ENCODE results near the gene LRRC43.

The LRRC43 gene

GRCh38 chr12:122168492-122168891, 14.4 kb upstream of the LRRC43 start:
- TF ChIP-seq GATA2 (IDR thresholded peaks at IDR 0.05; ENCODE audit: low read depth, low read length): no peak
- no peak for TF ChIP-seq GATA3 (IDR thresholded peaks at IDR 0.05; ENCODE audit: low read depth, low read length)

DNA sequence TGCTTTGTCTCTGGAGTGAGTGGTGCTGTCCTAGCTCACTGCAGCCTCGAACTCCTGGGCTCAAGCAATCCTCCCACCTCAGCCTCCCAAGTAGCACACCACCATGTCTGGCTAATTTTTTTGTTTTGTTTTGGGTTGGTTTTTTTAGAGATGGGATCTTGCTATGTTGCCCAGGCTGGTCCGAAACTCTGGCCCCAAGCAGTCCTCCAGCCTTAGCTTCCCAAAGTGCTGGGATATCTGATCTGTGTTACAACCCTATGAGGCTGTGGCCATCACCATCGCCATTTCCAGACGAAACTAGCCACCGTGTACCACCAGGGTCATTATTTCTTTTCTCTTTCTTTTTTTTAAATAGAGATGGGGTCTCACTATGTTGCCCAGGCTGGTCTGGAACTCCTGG, 11.5 kb upstream of the LRRC43 start:
- TF ChIP-seq GATA3 (IDR thresholded peaks at IDR 0.05; ENCODE audit: low read depth, low read length): no peak
- TF ChIP-seq GATA2 (IDR thresholded peaks at IDR 0.05; ENCODE audit: low read depth, low read length): no peak

DNA sequence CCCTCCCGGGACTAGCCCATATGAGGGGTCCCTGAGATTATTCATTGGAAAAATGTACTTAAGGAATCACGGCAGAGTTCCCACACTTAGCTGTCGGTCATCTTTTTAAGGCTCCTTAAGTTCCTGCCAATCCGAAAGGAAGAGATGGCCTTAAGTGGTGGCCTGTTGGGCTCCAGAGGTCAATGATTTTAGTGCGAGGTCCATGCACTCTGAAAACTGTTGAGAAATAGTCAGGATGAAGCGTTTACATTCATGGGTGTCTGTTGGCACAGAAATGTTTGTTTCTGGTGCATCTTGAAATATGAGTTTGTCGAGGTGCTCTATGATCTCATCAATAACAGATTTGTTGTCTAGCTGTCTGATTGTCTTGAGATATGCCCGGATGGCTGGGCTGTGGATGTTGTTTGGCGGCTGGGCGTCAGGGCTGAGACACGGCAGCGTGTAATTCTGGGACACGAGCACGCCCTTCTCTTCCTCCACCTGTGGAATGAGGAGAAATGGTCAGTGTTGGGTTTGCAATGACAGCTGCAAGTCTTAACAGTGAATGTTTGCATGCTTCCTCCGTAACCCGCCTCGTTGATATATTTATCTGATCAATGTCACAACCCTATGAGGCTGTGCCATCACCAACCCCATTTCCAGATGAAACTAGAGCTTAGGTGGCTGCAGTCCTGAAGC, 10.5 kb upstream of the LRRC43 start:
- TF ChIP-seq GATA2 (IDR thresholded peaks at IDR 0.05; ENCODE audit: low read depth, low read length): no peak
- TF ChIP-seq GATA3 (IDR thresholded peaks at IDR 0.05; ENCODE audit: low read depth, low read length): no peak

GRCh38 chr12:122174155-122174845, 8.6 kb upstream of the LRRC43 start, which contains the start of gene IL31:
IL31 (minus strand) TSS chr12:122174221; CDS start chr12:122174172, 49 bp downstream.
- no peak for TF ChIP-seq GATA2 (IDR thresholded peaks at IDR 0.05; ENCODE audit: low read depth, low read length)
- TF ChIP-seq GATA3 (IDR thresholded peaks at IDR 0.05; ENCODE audit: low read depth, low read length): no peak

DNA sequence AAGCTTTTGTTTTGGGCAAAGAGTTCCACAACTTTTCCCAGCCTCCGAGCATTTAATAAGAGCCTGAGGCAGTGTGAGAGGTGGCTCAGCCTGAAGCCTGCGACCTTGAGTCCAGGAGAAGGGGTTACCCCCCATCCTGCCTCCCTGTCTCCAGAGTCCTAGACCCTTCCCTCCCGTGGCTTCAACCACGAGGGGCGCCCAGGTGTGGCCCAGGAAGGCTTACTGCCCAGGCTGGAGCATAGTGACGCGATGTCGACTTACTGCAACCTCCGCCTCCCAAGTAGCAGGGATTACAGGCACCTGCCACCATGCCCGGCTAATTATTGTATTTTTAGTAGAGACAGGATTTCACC, 641 bp downstream of the LRRC43 start:
- no peak for TF ChIP-seq GATA3 (IDR thresholded peaks at IDR 0.05; ENCODE audit: low read depth, low read length)
- TF ChIP-seq GATA2 (IDR thresholded peaks at IDR 0.05; ENCODE audit: low read depth, low read length): no peak

DNA sequence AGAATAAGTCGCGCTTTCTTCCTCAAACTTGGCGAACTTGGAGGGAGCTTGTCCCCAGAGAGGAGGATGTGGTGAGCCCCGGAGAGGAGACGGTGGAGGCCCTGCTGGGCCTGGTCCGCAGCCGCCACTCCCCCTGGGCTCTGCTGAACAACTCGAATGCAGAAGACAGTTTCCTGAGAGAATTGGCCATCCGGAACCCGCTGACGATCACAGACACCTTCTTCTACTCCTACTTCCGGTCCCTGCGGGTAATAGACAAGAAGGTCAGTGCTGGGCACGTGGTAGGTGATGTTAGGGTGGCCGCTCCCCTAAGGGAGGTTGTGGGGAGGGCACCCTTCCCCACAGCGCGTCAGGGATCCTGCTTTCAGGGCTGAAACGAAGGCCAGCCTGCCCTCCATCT, 1.6 kb downstream of the LRRC43 start:
- TF ChIP-seq GATA3 (IDR thresholded peaks at IDR 0.05; ENCODE audit: low read depth, low read length): no peak

GRCh38 chr12:122185079-122185478, 2.2 kb downstream of the LRRC43 start:
- no peak for TF ChIP-seq GATA3 (IDR thresholded peaks at IDR 0.05; ENCODE audit: low read depth, low read length)
- TF ChIP-seq GATA2 (IDR thresholded peaks at IDR 0.05; ENCODE audit: low read depth, low read length): no peak

DNA sequence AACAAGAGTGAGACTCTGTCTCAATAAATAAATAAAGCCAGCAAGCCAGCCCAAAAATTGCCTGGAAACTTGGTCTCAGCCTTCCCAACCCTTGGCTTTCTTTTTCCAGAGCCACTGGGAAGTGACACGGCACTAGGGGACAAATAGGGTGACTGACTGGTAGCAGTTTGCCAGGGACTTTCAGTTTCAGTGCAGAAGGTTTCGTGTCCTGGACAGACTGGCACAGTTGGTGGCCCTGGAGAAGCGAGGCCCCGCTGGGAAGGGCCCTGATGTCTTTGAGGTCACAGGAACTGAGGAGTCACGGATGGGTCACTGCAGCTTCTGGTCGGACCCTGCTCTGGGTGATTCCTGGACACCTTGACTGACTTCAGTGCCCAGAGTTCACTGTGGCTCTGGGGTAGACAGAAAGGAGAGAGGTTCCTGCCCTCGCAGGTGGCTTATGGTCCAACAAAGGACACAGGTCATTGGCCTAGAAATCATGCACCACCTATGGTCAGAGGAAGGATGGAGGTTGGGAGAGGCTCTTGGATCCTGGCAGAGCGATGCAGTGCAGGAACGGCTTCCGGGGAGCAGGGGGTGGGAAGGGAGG, 2.7 kb downstream of the LRRC43 start:
- TF ChIP-seq GATA2 (IDR thresholded peaks at IDR 0.05; ENCODE audit: low read depth, low read length): no peak
- TF ChIP-seq GATA3 (IDR thresholded peaks at IDR 0.05; ENCODE audit: low read depth, low read length): no peak

GRCh38 chr12:122187466-122187865, 4.5 kb downstream of the LRRC43 start:
- TF ChIP-seq GATA2 (IDR thresholded peaks at IDR 0.05; ENCODE audit: low read depth, low read length) (no peak), GATA3 (IDR thresholded peaks at IDR 0.05; ENCODE audit: low read depth, low read length) (no peak)

- TF ChIP-seq GATA2 (IDR thresholded peaks at IDR 0.05; ENCODE audit: low read depth, low read length) (no peak), GATA3 (IDR thresholded peaks at IDR 0.05; ENCODE audit: low read depth, low read length) (no peak)
Observed at GRCh38 chr12:122189626-122190475, 6.9 kb downstream of the LRRC43 start.

GRCh38 chr12:122190842-122191668, 8.1 kb downstream of the LRRC43 start:
- TF ChIP-seq GATA2 (IDR thresholded peaks at IDR 0.05; ENCODE audit: low read depth, low read length): no peak
- TF ChIP-seq GATA3 (IDR thresholded peaks at IDR 0.05; ENCODE audit: low read depth, low read length): no peak

GRCh38 chr12:122192441-122192840, 9.5 kb downstream of the LRRC43 start:
- no peak for TF ChIP-seq GATA2 (IDR thresholded peaks at IDR 0.05; ENCODE audit: low read depth, low read length)
- no peak for TF ChIP-seq GATA3 (IDR thresholded peaks at IDR 0.05; ENCODE audit: low read depth, low read length)

DNA sequence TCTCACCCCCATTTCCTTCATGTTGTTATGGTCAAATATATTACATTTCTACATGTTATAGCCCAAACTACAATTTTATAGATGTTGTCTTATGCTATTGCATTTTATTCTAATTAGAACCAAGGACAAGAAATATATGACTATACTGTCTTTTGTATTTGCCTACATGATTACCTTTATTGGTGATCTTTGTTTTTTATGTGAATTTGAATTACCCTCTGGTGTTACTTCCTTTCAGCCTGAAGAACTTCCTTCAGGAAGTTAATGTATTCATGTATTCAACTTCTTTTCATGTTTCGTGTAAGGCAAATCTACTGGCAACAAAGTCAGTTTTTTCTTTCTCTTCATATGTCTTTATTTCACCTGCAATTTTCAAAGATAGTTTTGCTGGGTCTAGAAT, 11.9 kb downstream of the LRRC43 start:
- TF ChIP-seq GATA3 (IDR thresholded peaks at IDR 0.05; ENCODE audit: low read depth, low read length): no peak
- TF ChIP-seq GATA2 (IDR thresholded peaks at IDR 0.05; ENCODE audit: low read depth, low read length): no peak

Data from SH-SY5Y (cell line).